GM12878 (cell line): ENCODE results near the gene GRAPL. TPM values are rescaled to one million over a fixed set of nuclear protein-coding genes. Genes with fewer than 3 reads are reported as not detected.
"Not testable (repeated sequence)": the region's sequence is repeated elsewhere in the genome, so short reads cannot be mapped to it uniquely, and the experiment has no call there.

Source experiments
- ATAC-seq: fragments of 200-7000 bp; cut with Tn5 transposase; 3 replicates; pipeline ENCODE4 v1.9.1; 2020; ENCODE audit warnings: mild to moderate bottlenecking, moderate library complexity
- BruUV-seq: library from RNA; stranded (reverse); fragments of 400-500 nt; replicated peaks from 2 replicates; lab custom pipeline; 2021; lab: Mats Ljungman, UMichigan
- CTCF ChIA-PET: fragments of 300-600 bp; sonication (Branson Sonifier 250); formaldehyde crosslinking; extraction: SDS; loops from one replicate; lab custom pipeline; 2021; ENCODE audit warnings: inconsistent platforms; lab: Yijun Ruan, JAX
- POLR2A ChIA-PET: fragments of 350-600 bp; formaldehyde crosslinking; extraction: SDS; loops from one replicate; lab custom pipeline; 2021; ENCODE audit warnings: inconsistent platforms; lab: Charles Lee
- RAD21 ChIA-PET: fragments of 300-600 bp; sonication (Branson Sonifier 250); formaldehyde crosslinking; loops from one replicate; lab custom pipeline; 2023; ENCODE audit warnings: antibody characterized with exemption; ENCODE audit not compliant: unreplicated experiment; lab: Charles Lee
- SMC1A ChIA-PET: fragments of 300-600 bp; sonication (Branson Sonifier 250); formaldehyde crosslinking; loops from one replicate; lab custom pipeline; 2023; ENCODE audit not compliant: unreplicated experiment, uncharacterized antibody; lab: Charles Lee
- DNase-seq: peaks from one replicate; pipeline ENCODE4 v3.0.0-alpha.2; 2011; ENCODE audit warnings: low read depth, low spot score
- FAIRE-seq: peaks from 3 replicates; lab custom pipeline; 2011; peaks lifted over from hg19 to GRCh38; lab: Jason Lieb, UNC
- H2AFZ ChIP-seq: 2 replicates; pipeline ENCODE4 v1.6.0; 2011; ENCODE audit warnings: low read depth, low read length, control low read depth; ENCODE audit not compliant: control insufficient read depth
- H3K27ac ChIP-seq: 2 replicates; pipeline ENCODE4 v1.5.1; 2011; ENCODE audit warnings: control low read depth; ENCODE audit not compliant: control insufficient read depth, insufficient read depth
- H3K27me3 ChIP-seq, 2 experiments: replicated peaks in 1 of 2; 2 replicates each; pipeline versions ENCODE4 v1.6.0 to v1.6.1; 2011; ENCODE audit warnings: low read length in 1 of 2; ENCODE audit not compliant: control insufficient read depth in 2 of 2, insufficient read depth in 2 of 2
- H3K36me3 ChIP-seq, 2 experiments: 2 replicates each; pipeline ENCODE4 v1.5.1; 2011; ENCODE audit warnings: low read length in 1 of 2; ENCODE audit not compliant: control insufficient read depth in 2 of 2, insufficient read depth in 2 of 2
- H3K4me1 ChIP-seq: 2 replicates; pipeline ENCODE4 v1.6.1; 2011; ENCODE audit warnings: mild to moderate bottlenecking, low read length, moderate library complexity, mixed read lengths; ENCODE audit not compliant: control insufficient read depth, insufficient read depth
- H3K4me2 ChIP-seq: 2 replicates; pipeline ENCODE4 v1.6.0; 2011; ENCODE audit warnings: control low read depth; ENCODE audit not compliant: control insufficient read depth, insufficient read depth
- H3K4me3 ChIP-seq: fragments of 200-600 bp; sonication (generic); 2 replicates; pipeline ENCODE4 v1.5.1; 2016
- H3K79me2 ChIP-seq: 2 replicates; pipeline ENCODE4 v1.6.0; 2011; ENCODE audit warnings: low read length; ENCODE audit not compliant: control insufficient read depth, insufficient read depth
- H3K9ac ChIP-seq: 2 replicates; pipeline ENCODE4 v1.8.0; 2011; ENCODE audit warnings: low read length, control low read depth, mixed read lengths; ENCODE audit not compliant: control insufficient read depth, insufficient read depth
- H3K9me3 ChIP-seq: replicated peaks from 3 replicates; pipeline ENCODE4 v1.5.1; 2011; ENCODE audit warnings: mild to moderate bottlenecking, low read length; ENCODE audit not compliant: control insufficient read depth, insufficient read depth
- H4K20me1 ChIP-seq: 2 replicates; pipeline ENCODE4 v1.6.0; 2011; ENCODE audit not compliant: control insufficient read depth, insufficient read depth
- WGBS: methylation state at CpG from one replicate; pipeline ENCODE4 v1.1.6; 2016; ENCODE audit warnings: low lambda C conversion rate; ENCODE audit not compliant: insufficient replicate concordance, insufficient coverage; ENCODE audit errors: missing lambda C conversion rate; 5-methylcytosine and 5-hydroxymethylcytosine counted together
- in situ Hi-C: fragments of 300-500 bp; cut with MboI; formaldehyde crosslinking; loops from 9 replicates; pipeline ENCODE4 v1.14.3; 2018; ENCODE audit warnings: mixed read lengths
- intact Hi-C: fragments of 100-400 bp; cut with micrococcal nuclease; formaldehyde crosslinking; loops from one replicate; pipeline ENCODE4 v1.14.2; 2022; ENCODE audit not compliant: unreplicated experiment
- polyA plus RNA-seq, 11 experiments: library from polyadenylated mRNA; depleted of rRNA in 4 of 11; unstranded in 6 of 11; stranded (reverse) in 5 of 11; fragments of >200 nt; fragmentation: Nextera tagmentation in 4 of 11; fragmentation: Illumina TruSeq in 1 of 11; extraction: Ambion mirVana in 4 of 11; extraction: Trizol in 1 of 11; gene quantifications; 1 replicate in 1 of 11; 2 replicates in 10 of 11; pipeline versions ENCODE4 v1.2.1 to v1.2.3, GENCODE V29; 2011 to 2016; ENCODE audit warnings: inconsistent platforms in 2 of 11, missing spikeins in 2 of 11, low read depth in 1 of 11
- total RNA-seq, 4 experiments: library from RNA; depleted of rRNA in 3 of 4; stranded (reverse); fragments of >200 nt in 3 of 4; fragmentation: Illumina TruSeq in 1 of 4; extraction: Trizol in 1 of 4; gene quantifications; 2 replicates each; pipeline versions ENCODE4 v1.2.1 to v1.2.3, GENCODE V29; 2013 to 2021

The GRAPL gene
- total and polyA plus RNA-seq, 10 of the 15 experiments (the other 5 are each of a cell fraction or from before 2014, with no cell fraction given), result 1.5 to 63.2 (median 14.4) TPM

DNA sequence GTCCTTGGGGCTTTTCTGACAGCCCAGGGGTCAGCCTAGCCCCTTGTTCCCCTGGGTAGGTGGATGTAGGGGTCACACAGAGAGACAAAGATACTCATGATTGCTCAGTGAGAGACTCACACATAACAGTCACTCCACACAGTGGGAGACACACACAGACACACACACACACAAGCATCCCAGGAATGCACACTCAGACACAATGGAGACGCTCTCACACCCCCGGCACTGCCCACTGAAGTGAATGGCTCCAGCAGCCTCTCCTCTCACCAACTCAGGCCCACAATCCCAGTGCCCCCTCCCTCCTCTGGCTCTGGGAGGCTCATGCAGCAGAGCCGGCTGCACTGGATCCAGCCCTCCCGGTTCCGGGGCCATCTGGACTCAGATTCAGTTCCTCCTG lies 17.0 kb downstream of the GRAPL start:
- ATAC-seq, H3K79me2 ChIP-seq, POLR2A ChIA-PET, H3K27me3 ChIP-seq, H3K27ac ChIP-seq, H3K9me3 ChIP-seq, H3K9ac ChIP-seq, SMC1A ChIA-PET, H3K4me2 ChIP-seq, H4K20me1 ChIP-seq, BruUV-seq, H3K4me1 ChIP-seq, H3K36me3 ChIP-seq, DNase-seq, CTCF ChIA-PET, H3K4me3 ChIP-seq, intact Hi-C loops, RAD21 ChIA-PET, FAIRE-seq, in situ Hi-C loops, H2AFZ ChIP-seq: not testable (repeated sequence)
- 96% methylated on average over 2 of the region's 5 CpGs for WGBS

- DNase-seq, intact Hi-C loops, SMC1A ChIA-PET, BruUV-seq, RAD21 ChIA-PET, H2AFZ ChIP-seq, POLR2A ChIA-PET, H3K79me2 ChIP-seq, H3K36me3 ChIP-seq, H4K20me1 ChIP-seq, H3K4me1 ChIP-seq, FAIRE-seq, H3K27me3 ChIP-seq, H3K9ac ChIP-seq, H3K9me3 ChIP-seq, H3K27ac ChIP-seq, in situ Hi-C loops, CTCF ChIA-PET, H3K4me2 ChIP-seq, H3K4me3 ChIP-seq, ATAC-seq: not testable (repeated sequence)
- no CpG with 5 or more reads among the region's 11 CpGs for WGBS
Observed at GRCh38 chr17:19145471-19145870, 18.1 kb downstream of the GRAPL start.

- H3K4me2 ChIP-seq, H3K36me3 ChIP-seq, H3K4me1 ChIP-seq, H3K9ac ChIP-seq, H3K27me3 ChIP-seq, H4K20me1 ChIP-seq, FAIRE-seq, H3K9me3 ChIP-seq, H3K79me2 ChIP-seq, H2AFZ ChIP-seq, H3K4me3 ChIP-seq, H3K27ac ChIP-seq, CTCF ChIA-PET, DNase-seq, in situ Hi-C loops, intact Hi-C loops, RAD21 ChIA-PET, SMC1A ChIA-PET, POLR2A ChIA-PET: not testable (repeated sequence)
- no CpG with 5 or more reads among the region's 9 CpGs for whole genome bisulfite sequencing
- ATAC-seq, result peak; percentile 66
- BruUV-seq, result TSS peak; percentile 61
Observed at GRCh38 chr17:19150678-19151615, 23.6 kb downstream of the GRAPL start.

GRCh38 chr17:19157628-19158027 lies 30.2 kb downstream of the GRAPL start:
- H3K4me1 ChIP-seq, RAD21 ChIA-PET, H2AFZ ChIP-seq, H3K27ac ChIP-seq, intact Hi-C loops, H4K20me1 ChIP-seq, ATAC-seq, H3K9me3 ChIP-seq, POLR2A ChIA-PET, H3K36me3 ChIP-seq, H3K79me2 ChIP-seq, CTCF ChIA-PET, H3K27me3 ChIP-seq, SMC1A ChIA-PET, H3K4me3 ChIP-seq, DNase-seq, BruUV-seq, in situ Hi-C loops, H3K9ac ChIP-seq, H3K4me2 ChIP-seq, FAIRE-seq: not testable (repeated sequence)
- WGBS, result no CpG with 5 or more reads among the region's 8 CpGs
